HG02852 (cell line): Measurements from ENCODE around the gene ARHGAP24.

ENCODE experiments used
- ATAC-seq: cut with Tn5 transposase; IDR thresholded peaks from one replicate; pipeline ENCODE4 v1.9.1; 2021; ENCODE audit warnings: mild to moderate bottlenecking, moderate library complexity; ENCODE audit not compliant: unreplicated experiment

The ARHGAP24 gene

GRCh38 chr4:85772470-85772869 is 297.5 kb downstream of the ARHGAP24 start:
- no peak for ATAC-seq

- no peak for ATAC-seq
These were observed 298.4 kb downstream of the ARHGAP24 start for GRCh38 chr4:85773372-85773771.

DNA sequence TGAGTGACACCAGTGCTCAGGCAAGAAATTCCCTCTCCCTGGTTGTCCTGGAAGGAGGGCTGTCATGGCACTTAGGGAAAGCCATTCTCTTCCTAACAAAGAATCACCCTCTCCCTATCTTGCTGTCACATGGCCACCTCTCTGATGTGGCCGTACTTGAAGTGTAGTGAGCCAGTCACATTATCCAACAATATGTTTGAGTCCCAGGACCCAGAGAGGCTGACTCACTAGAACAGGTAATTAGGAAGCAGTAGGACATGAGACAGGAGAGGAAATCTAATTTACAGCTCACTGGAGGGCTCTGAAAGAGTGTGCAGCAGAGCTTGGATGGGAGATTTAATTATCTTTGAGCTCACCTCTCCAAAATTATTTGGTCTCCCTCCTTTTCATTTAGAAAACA is 299.1 kb downstream of the ARHGAP24 start:
- ATAC-seq, result no peak

- ATAC-seq, result no peak
These were observed 299.5 kb downstream of the ARHGAP24 start for GRCh38 chr4:85774489-85774888.

GRCh38 chr4:85776096-85776495 is 301.1 kb downstream of the ARHGAP24 start:
- no peak for ATAC-seq

DNA sequence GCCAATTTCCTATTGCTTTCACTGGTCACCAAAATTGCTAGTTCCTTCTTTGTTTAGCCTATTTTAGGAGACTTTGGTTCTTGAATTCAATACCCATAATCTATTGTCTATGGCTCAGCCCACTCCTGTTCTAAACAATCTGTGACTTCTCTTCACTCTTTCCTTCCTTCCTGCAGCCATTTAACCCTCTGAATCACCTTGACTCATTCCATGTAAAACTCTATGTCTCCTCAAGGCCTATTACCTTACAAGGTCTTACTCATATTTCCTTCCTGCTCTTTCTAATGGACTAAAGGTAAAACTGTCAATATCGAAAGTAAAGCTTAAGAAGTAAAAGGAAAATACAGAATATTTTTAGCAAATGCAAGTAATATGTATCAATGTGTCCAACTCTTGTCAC is 301.6 kb downstream of the ARHGAP24 start:
- no peak for ATAC-seq

GRCh38 chr4:85777908-85778631 is 303.1 kb downstream of the ARHGAP24 start:
- peak; percentile 84 for ATAC-seq

GRCh38 chr4:85778632-85779131 is 303.7 kb downstream of the ARHGAP24 start:
- ATAC-seq, result peak; percentile 83

DNA sequence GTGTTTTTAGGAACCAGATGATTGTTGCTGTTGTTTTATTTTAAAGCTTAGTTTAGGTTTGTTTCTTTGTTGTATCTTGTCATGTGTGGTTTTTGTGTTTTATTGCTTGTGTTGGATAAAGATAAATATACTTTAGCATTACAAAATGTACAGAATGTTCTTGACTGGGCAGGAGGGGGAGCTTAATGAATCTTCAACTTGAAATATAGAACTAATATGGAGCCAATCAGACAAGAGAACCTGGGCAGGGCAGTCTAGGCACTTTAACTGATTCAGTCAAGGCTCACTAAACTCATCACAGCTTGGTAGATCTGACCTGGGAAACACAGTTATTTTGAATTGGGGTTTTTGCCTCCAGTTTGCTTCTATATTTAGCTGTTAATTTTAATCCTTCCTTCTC is 304.2 kb downstream of the ARHGAP24 start:
- peak; percentile 18 for ATAC-seq

DNA sequence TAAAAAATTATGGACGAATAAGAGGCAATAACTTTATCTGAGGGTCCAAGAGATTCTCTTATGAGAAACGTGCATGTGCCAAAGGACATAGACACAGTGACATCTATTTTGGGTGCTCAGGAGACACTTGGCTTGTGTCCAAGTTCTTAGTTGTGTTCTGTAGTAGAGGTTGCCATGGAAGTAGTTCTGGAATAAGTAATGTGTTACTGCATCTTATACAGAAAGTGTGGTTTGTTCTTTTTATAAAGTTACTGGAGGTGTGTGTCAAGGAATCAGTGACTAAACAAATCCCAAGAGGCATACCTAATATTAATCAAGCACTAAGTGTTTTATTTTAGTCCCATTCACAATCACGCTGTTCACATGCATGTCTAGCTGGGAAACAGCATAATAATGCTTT is 305.7 kb downstream of the ARHGAP24 start:
- no peak for ATAC-seq

DNA sequence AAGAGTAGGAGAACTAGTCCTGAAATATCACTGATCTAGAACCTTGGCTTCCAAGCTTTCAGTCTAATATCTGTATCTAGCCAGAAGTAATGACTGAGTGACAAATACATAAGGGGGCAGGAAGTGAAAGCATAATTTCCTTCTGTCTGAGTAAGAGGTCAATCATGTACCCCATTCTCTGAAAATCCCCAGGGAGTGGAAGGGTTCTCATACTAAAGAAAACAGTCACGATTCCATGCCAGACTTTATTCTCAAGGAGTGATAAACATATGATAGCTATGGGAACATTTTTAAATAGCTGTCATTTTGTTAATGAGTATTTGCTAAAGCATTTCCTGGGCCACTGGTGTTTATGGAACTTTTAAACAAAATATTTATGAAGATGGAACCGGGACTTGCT is 308.5 kb downstream of the ARHGAP24 start:
- ATAC-seq, result no peak

DNA sequence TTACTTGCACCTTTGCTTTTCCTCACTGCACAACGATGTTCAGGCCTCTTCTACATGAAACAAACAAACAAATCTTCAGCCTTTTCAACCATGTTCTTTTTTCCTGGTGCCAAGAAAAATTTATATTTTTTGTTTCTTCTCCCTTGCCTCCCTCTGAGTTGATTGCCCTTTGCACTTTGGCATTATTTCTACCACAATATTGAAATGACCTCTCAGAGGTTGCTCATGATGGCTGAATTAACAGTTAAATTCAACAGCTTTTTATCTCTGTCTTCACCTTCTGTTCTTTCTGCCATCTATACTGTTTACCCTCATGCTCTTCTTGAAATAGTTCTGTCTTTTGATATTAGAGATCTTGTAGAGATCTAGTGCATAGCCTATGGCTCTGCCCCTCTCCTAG is 308.9 kb downstream of the ARHGAP24 start:
- no peak for ATAC-seq

- ATAC-seq, result no peak
These were observed 309.4 kb downstream of the ARHGAP24 start for GRCh38 chr4:85784348-85784747.

- ATAC-seq, result no peak
These were observed 310.0 kb downstream of the ARHGAP24 start for GRCh38 chr4:85784947-85785346.

DNA sequence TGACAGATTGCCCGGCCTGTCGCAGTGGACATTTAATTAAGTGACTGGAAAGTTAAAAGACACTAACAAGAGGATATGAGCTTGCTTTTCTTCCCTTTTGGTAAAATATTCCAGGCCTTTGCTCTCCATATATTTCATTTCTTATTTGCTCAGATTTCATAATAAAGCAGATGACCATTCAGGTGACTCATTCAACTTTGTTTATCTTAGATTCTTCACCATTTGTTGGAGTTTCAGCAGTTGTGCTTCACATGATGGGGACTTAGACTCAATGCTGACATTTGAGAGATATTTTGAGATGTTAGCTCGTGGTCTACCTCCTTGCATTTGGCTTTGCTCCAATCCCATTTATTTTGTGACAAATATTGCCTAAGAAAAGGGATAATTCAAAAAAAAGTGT is 312.2 kb downstream of the ARHGAP24 start:
- ATAC-seq, result no peak

DNA sequence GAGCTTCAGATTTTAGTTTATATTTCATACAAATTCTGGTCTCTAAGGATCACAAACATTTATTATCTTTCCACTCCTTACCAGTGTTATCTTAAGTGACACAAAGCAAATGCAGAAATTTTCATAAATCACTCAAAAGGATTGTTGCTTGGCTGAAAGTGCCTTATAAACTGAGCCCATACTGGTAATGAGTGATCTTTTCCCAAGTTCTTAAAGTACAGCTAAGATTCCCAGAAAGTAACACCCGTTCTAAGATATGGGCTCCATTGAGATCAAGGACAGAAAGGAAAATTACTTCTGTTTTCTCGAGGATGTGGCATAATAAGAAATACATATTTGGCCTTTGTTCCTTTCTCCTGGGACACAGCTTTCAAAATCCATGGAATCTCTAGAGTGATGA is 313.7 kb downstream of the ARHGAP24 start:
- no peak for ATAC-seq

GRCh38 chr4:85789241-85789640 is 314.3 kb downstream of the ARHGAP24 start:
- ATAC-seq, result no peak

DNA sequence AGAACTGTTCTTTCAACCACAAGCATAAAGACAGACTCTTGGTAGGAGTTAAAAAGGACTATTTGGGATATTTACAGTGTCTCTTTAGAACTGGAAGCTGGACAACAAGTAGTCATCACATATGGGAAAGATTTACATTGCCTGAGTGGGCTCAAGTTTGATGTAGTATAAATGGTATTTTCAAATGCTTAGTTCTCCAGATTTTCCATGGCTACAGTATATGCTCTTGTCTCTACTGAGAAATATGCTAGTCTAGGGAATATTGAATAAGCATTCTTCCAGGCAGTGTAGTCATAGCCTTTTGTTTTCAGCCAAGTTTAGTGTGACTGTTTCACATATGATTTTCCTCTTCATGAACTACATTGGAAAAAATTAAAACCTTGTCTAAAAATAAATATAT is 315.6 kb downstream of the ARHGAP24 start:
- no peak for ATAC-seq

GRCh38 chr4:85792376-85793232 is 317.7 kb downstream of the ARHGAP24 start:
- no peak for ATAC-seq

- no peak for ATAC-seq
These were observed 318.3 kb downstream of the ARHGAP24 start for GRCh38 chr4:85793233-85793585.

- no peak for ATAC-seq
These were observed 323.2 kb downstream of the ARHGAP24 start for GRCh38 chr4:85798012-85798770.
